Naive B cell (primary cell): ENCODE measurements around the gene TRIM10. TPM values are rescaled to one million over a fixed set of nuclear protein-coding genes. Genes with fewer than 3 reads are reported as not detected.
"Not testable (repeated sequence)": the region's sequence is repeated elsewhere in the genome, so short reads cannot be mapped to it uniquely, and the experiment has no call there.

ENCODE experiments used
- ATAC-seq, 2 donors: fragments of 150-1000 bp; cut with Tn5 transposase; 2 replicates each; pipeline ENCODE4 v1.10.0; 2021; ENCODE audit warnings: low read depth in 2 of 2, mild to moderate bottlenecking in 2 of 2, moderate library complexity in 2 of 2
- DNase-seq: peaks from one replicate; pipeline ENCODE4 v3.0.0; 2022
- H3K27ac Mint-ChIP-seq, 6 donors: one replicate each; pipeline ENCODE4 v1.8.0; 2020 to 2022; ENCODE audit warnings: mild to moderate bottlenecking in 6 of 6, mixed read lengths in 6 of 6, moderate library complexity in 5 of 6, inconsistent platforms in 2 of 6
- H3K27me3 Mint-ChIP-seq, 3 donors: one replicate each; pipeline ENCODE4 v1.8.0; 2021 to 2022; ENCODE audit warnings: mixed read lengths in 3 of 3, mild to moderate bottlenecking in 1 of 3
- H3K36me3 Mint-ChIP-seq, 2 donors: one replicate each; pipeline ENCODE4 v1.8.0; 2020 to 2022; ENCODE audit warnings: mixed read lengths in 2 of 2, inconsistent platforms in 1 of 2, mild to moderate bottlenecking in 1 of 2
- H3K4me1 Mint-ChIP-seq, 3 donors: one replicate each; pipeline ENCODE4 v1.8.0; 2020 to 2022; ENCODE audit warnings: mixed read lengths in 3 of 3, inconsistent platforms in 1 of 3, mild to moderate bottlenecking in 1 of 3, moderate library complexity in 1 of 3
- H3K4me3 Mint-ChIP-seq, 8 donors: one replicate each; pipeline ENCODE4 v1.8.0; 2020 to 2022; ENCODE audit warnings: mild to moderate bottlenecking in 8 of 8, mixed read lengths in 8 of 8, moderate library complexity in 8 of 8, inconsistent platforms in 2 of 8
- H3K9me3 Mint-ChIP-seq, 7 donors: one replicate each; pipeline ENCODE4 v1.8.0; 2020 to 2022; ENCODE audit warnings: mixed read lengths in 7 of 7, mild to moderate bottlenecking in 5 of 7, inconsistent platforms in 2 of 7, moderate library complexity in 1 of 7
- polyA plus RNA-seq, 6 donors: library from polyadenylated mRNA; unstranded; fragments of 300-500 nt; fragmentation: Illumina TruSeq; gene quantifications; one replicate each; pipeline ENCODE4 v1.2.3, GENCODE V29; 2021; ENCODE audit warnings: low read depth in 6 of 6

Gene TRIM10
- polyA plus RNA-seq, 6 donors from 2014 or later: 0.18 TPM; not detected in 5

GRCh38 chr6:30143780-30144179 is 17.2 kb downstream of the TRIM10 start:
- Mint-ChIP-seq H3K4me3 (no peak overlapping the region), H3K36me3 (no peaks in the 10 kb centered on the region), H3K9me3 (no peaks in the 10 kb centered on the region), H3K27me3 (peaks cover 38 to 78% (median 60%) of the 10 kb centered on the region in 3 donors), H3K4me1 (no peaks in the 10 kb centered on the region), H3K27ac (peak overlapping the region in 2 of 6 donors; percentile 12 to 45)
- no peak for DNase-seq
- ATAC-seq: no peak

GRCh38 chr6:30142665-30143064 is 18.3 kb downstream of the TRIM10 start:
- H3K9me3 Mint-ChIP-seq: no peaks in the 10 kb centered on the region
- no peak overlapping the region for H3K4me3 Mint-ChIP-seq
- H3K4me1 Mint-ChIP-seq: no peaks in the 10 kb centered on the region
- no peak for DNase-seq
- ATAC-seq: no peak
- H3K27ac Mint-ChIP-seq: no peak overlapping the region
- no peaks in the 10 kb centered on the region for H3K36me3 Mint-ChIP-seq
- H3K27me3 Mint-ChIP-seq: peaks cover 44 to 76% (median 59%) of the 10 kb centered on the region in 3 donors

GRCh38 chr6:30140240-30140639 is 20.8 kb downstream of the TRIM10 start:
- not testable (repeated sequence) for DNase-seq, H3K9me3 Mint-ChIP-seq, H3K4me3 Mint-ChIP-seq, ATAC-seq, H3K36me3 Mint-ChIP-seq, H3K4me1 Mint-ChIP-seq
- Mint-ChIP-seq H3K27ac (peak overlapping the region in 1 of 6 donors; percentile 42), H3K27me3 (peaks cover 49 to 71% (median 57%) of the 10 kb centered on the region in 3 donors)

GRCh38 chr6:30136570-30137286 is 24.3 kb downstream of the TRIM10 start:
- H3K36me3 Mint-ChIP-seq: no peaks in the 10 kb centered on the region
- no peak overlapping the region for H3K27ac Mint-ChIP-seq
- no peaks in the 10 kb centered on the region for H3K4me1 Mint-ChIP-seq
- peaks cover 47 to 66% (median 55%) of the 10 kb centered on the region in 3 donors for H3K27me3 Mint-ChIP-seq
- H3K4me3 Mint-ChIP-seq: no peak overlapping the region
- DNase-seq (no peak), ATAC-seq (no peak)
- H3K9me3 Mint-ChIP-seq: no peaks in the 10 kb centered on the region

- ATAC-seq (no peak), DNase-seq (no peak)
- no peak within 1 kb of the TSS for H3K4me3 Mint-ChIP-seq
- peaks cover 48 to 66% (median 55%) of the 10 kb centered on the region in 3 donors for H3K27me3 Mint-ChIP-seq
- H3K36me3 Mint-ChIP-seq: no peaks in the 10 kb centered on the region
- H3K4me1 Mint-ChIP-seq: peaks cover 4 to 5% (median 4%) of the 10 kb centered on the region in 3 donors
- H3K27ac Mint-ChIP-seq: peak within 1 kb of the TSS in 1 of 6 donors; percentile 8
- H3K9me3 Mint-ChIP-seq: no peaks in the 10 kb centered on the region
These were observed 25.3 kb downstream of the TRIM10 start, which contains the start of gene TRIM40 for GRCh38 chr6:30135757-30136156. TRIM40 (plus strand) TSS chr6:30136140; CDS start chr6:30137037, 897 bp downstream.

- DNase-seq: no peak
- H3K27me3 Mint-ChIP-seq: peaks cover 48 to 66% (median 56%) of the 10 kb centered on the region in 3 donors
- H3K9me3 Mint-ChIP-seq: no peaks in the 10 kb centered on the region
- no peak for ATAC-seq
- H3K4me1 Mint-ChIP-seq: peaks cover 6 to 9% (median 6%) of the 10 kb centered on the region in 3 donors
- no peak overlapping the region for H3K27ac Mint-ChIP-seq
- no peak overlapping the region for H3K4me3 Mint-ChIP-seq
- no peaks in the 10 kb centered on the region for H3K36me3 Mint-ChIP-seq
These were observed 25.9 kb downstream of the TRIM10 start for GRCh38 chr6:30135147-30135546.

GRCh38 chr6:30131947-30132497 is 29.0 kb downstream of the TRIM10 start:
- Mint-ChIP-seq H3K4me3 (no peak overlapping the region), H3K27me3 (peaks cover 55 to 72% (median 65%) of the 10 kb centered on the region in 3 donors), H3K4me1 (peaks cover 9 to 23% (median 16%) of the 10 kb centered on the region in 3 donors), H3K27ac (no peak overlapping the region), H3K9me3 (peaks cover 0 to 2% (median 0%) of the 10 kb centered on the region in 7 donors), H3K36me3 (no peaks in the 10 kb centered on the region)
- ATAC-seq (no peak), DNase-seq (no peak)

GRCh38 chr6:30130887-30131862 is 29.8 kb downstream of the TRIM10 start:
- peak overlapping the region in 1 of 6 donors; percentile 62 for H3K27ac Mint-ChIP-seq
- DNase-seq: peak; percentile 74
- peaks cover 9 to 23% (median 17%) of the 10 kb centered on the region in 3 donors for H3K4me1 Mint-ChIP-seq
- no peaks in the 10 kb centered on the region for H3K36me3 Mint-ChIP-seq
- peaks cover 53 to 73% (median 64%) of the 10 kb centered on the region in 3 donors for H3K27me3 Mint-ChIP-seq
- ATAC-seq: peak; percentile 86 to 89
- H3K9me3 Mint-ChIP-seq: peaks cover 0 to 2% (median 0%) of the 10 kb centered on the region in 7 donors
- H3K4me3 Mint-ChIP-seq: no peak overlapping the region

GRCh38 chr6:30130179-30130679 is 30.8 kb downstream of the TRIM10 start:
- Mint-ChIP-seq H3K4me3 (no peak overlapping the region), H3K9me3 (peaks cover 0 to 2% (median 0%) of the 10 kb centered on the region in 7 donors), H3K36me3 (no peaks in the 10 kb centered on the region), H3K27ac (peak overlapping the region in 1 of 6 donors; percentile 73), H3K27me3 (peaks cover 51 to 75% (median 57%) of the 10 kb centered on the region in 3 donors), H3K4me1 (peaks cover 9 to 23% (median 17%) of the 10 kb centered on the region in 3 donors)
- DNase-seq (no peak), ATAC-seq (no peak)

GRCh38 chr6:30129265-30130178 is 31.5 kb downstream of the TRIM10 start:
- Mint-ChIP-seq H3K4me1 (peaks cover 9 to 23% (median 17%) of the 10 kb centered on the region in 3 donors), H3K27ac (peak overlapping the region in 1 of 6 donors; percentile 19), H3K27me3 (peaks cover 56 to 76% (median 58%) of the 10 kb centered on the region in 3 donors), H3K36me3 (no peaks in the 10 kb centered on the region), H3K9me3 (peaks cover 0 to 2% (median 0%) of the 10 kb centered on the region in 7 donors), H3K4me3 (no peak overlapping the region)
- ATAC-seq (no peak), DNase-seq (no peak)

GRCh38 chr6:30127238-30128093 is 33.5 kb downstream of the TRIM10 start:
- H3K4me1 Mint-ChIP-seq: peaks cover 9 to 23% (median 17%) of the 10 kb centered on the region in 3 donors
- peak overlapping the region in 6 of 8 donors; percentile 19 to 45 (median 26) for H3K4me3 Mint-ChIP-seq
- peaks cover 0 to 2% (median 0%) of the 10 kb centered on the region in 7 donors for H3K9me3 Mint-ChIP-seq
- peak overlapping the region in 3 of 6 donors; percentile 21 to 39 (median 33) for H3K27ac Mint-ChIP-seq
- peaks cover 58 to 84% (median 61%) of the 10 kb centered on the region in 3 donors for H3K27me3 Mint-ChIP-seq
- ATAC-seq (peak; percentile 53 to 59), DNase-seq (peak; percentile 24)
- H3K36me3 Mint-ChIP-seq: no peaks in the 10 kb centered on the region
